ENCODE measurements around the gene FSTL5. TPM values are rescaled to one million over a fixed set of nuclear protein-coding genes. Genes with fewer than 3 reads are reported as not detected.
A peak's percentile ranks its signal among the peaks of the same experiment; 100 is the strongest.

FSTL5 gene
- total RNA-seq, 1 experiment from 2014 or later: not detected

DNA sequence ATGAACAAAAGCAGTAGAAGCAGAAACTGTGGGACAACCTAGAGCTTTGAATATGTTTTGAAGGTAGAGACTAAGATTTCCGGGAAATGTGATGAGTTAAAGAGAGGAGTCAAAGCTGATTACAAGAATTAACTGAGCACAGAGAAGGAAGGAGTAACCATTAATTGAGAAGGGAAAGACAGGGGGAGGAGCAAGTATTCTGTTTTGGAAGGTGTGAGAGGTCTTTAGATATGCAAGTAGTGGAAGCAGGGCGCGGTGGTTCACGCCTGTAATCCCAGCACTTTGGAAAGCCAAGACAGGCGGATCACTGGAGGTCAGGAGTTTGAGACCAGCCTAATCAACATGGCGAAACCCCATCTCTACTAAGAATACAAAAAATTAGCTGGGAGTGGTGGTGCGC lies 171.5 kb downstream of the FSTL5 start:
- H3K27me3 Mint-ChIP-seq (ENCODE audit: insufficient read depth, unreplicated experiment): no peaks in the 10 kb centered on the region
- ChIA-PET POLR2A (no interaction called here), CTCF (no interaction called here)
- DNase-seq (ENCODE audit: unreplicated experiment): no peak
- TF ChIP-seq, protein P1, sequence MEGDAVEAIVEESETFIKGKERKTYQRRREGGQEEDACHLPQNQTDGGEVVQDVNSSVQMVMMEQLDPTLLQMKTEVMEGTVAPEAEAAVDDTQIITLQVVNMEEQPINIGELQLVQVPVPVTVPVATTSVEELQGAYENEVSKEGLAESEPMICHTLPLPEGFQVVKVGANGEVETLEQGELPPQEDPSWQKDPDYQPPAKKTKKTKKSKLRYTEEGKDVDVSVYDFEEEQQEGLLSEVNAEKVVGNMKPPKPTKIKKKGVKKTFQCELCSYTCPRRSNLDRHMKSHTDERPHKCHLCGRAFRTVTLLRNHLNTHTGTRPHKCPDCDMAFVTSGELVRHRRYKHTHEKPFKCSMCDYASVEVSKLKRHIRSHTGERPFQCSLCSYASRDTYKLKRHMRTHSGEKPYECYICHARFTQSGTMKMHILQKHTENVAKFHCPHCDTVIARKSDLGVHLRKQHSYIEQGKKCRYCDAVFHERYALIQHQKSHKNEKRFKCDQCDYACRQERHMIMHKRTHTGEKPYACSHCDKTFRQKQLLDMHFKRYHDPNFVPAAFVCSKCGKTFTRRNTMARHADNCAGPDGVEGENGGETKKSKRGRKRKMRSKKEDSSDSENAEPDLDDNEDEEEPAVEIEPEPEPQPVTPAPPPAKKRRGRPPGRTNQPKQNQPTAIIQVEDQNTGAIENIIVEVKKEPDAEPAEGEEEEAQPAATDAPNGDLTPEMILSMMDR (IDR thresholded peaks at IDR 0.05; ENCODE audit: unreplicated experiment): no peak
- intact Hi-C loops (cut with micrococcal nuclease): no loop called here
- no peaks in the 10 kb centered on the region for H3K9me3 Mint-ChIP-seq (ENCODE audit: unreplicated experiment)
- no peaks in the 10 kb centered on the region for H3K36me3 Mint-ChIP-seq (ENCODE audit: insufficient read depth, unreplicated experiment)
- H3K4me1 Mint-ChIP-seq (ENCODE audit: insufficient read depth, unreplicated experiment): no peaks in the 10 kb centered on the region
- no TSS peak for BruUV-seq (replicated peaks)
- H3K27ac Mint-ChIP-seq (ENCODE audit: low read depth, unreplicated experiment): no peak overlapping the region
- no peak overlapping the region for H3K4me3 Mint-ChIP-seq (ENCODE audit: unreplicated experiment)

DNA sequence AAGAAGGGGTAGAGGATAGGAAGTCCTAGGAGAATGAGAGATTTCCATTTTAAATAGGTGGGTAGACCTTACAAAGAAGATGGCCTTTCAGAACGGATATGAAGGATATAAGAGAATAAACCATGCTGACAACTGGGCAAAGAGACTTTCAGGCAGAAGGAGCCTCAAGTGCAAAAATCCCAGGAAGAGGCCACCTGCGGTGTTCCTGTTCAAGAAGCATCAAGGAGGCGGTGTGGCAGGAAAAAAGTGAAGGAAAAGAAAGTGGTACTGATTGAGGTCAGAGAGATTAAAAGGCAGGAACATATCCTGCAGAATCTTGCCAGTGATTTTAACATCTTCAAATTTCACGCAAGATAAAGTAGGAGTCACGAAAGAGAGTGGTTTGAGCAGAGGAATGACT lies 172.0 kb downstream of the FSTL5 start:
- no peaks in the 10 kb centered on the region for H3K9me3 Mint-ChIP-seq (ENCODE audit: unreplicated experiment)
- DNase-seq (ENCODE audit: unreplicated experiment): no peak
- no peaks in the 10 kb centered on the region for H3K27me3 Mint-ChIP-seq (ENCODE audit: insufficient read depth, unreplicated experiment)
- H3K4me3 Mint-ChIP-seq (ENCODE audit: unreplicated experiment): no peak overlapping the region
- no peak overlapping the region for H3K27ac Mint-ChIP-seq (ENCODE audit: low read depth, unreplicated experiment)
- ChIA-PET CTCF (no interaction called here), POLR2A (no interaction called here)
- no peaks in the 10 kb centered on the region for H3K36me3 Mint-ChIP-seq (ENCODE audit: insufficient read depth, unreplicated experiment)
- H3K4me1 Mint-ChIP-seq (ENCODE audit: insufficient read depth, unreplicated experiment): no peaks in the 10 kb centered on the region
- intact Hi-C loops (cut with micrococcal nuclease): no loop called here
- TF ChIP-seq, protein P1 (IDR thresholded peaks at IDR 0.05; ENCODE audit: unreplicated experiment): no peak
- BruUV-seq (replicated peaks): no TSS peak

DNA sequence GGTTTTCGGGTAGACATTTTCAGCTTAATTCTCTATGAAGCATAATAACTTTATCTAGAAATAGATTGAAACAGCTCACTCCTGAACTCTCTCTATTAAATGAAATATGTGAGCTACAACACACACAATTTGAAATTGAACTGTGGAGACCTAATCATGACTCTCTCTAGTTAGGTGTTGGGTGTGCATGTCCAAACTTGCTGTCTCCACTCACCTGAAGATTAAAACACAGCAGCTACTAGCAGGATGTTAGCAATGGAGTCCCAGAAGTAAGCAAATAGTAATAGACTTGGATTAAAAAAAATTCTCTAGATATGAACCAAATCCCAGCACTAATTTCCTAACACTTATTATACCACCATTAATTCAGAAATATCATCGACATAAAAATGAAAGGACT lies 173.1 kb downstream of the FSTL5 start:
- Mint-ChIP-seq H3K4me3 (ENCODE audit: unreplicated experiment) (no peak overlapping the region), H3K9me3 (ENCODE audit: unreplicated experiment) (no peaks in the 10 kb centered on the region), H3K36me3 (ENCODE audit: insufficient read depth, unreplicated experiment) (no peaks in the 10 kb centered on the region), H3K27me3 (ENCODE audit: insufficient read depth, unreplicated experiment) (no peaks in the 10 kb centered on the region), H3K27ac (ENCODE audit: low read depth, unreplicated experiment) (no peak overlapping the region), H3K4me1 (ENCODE audit: insufficient read depth, unreplicated experiment) (no peaks in the 10 kb centered on the region)
- ChIA-PET POLR2A (interaction anchor here (0.6 to 0.7 kb wide), 2 partner anchors 89 to 104 kb away, joined by 3 read pairs; no protein-coding TSS in a partner anchor), CTCF (interaction anchor here (0.8 to 1.1 kb wide), 2 partner anchors 26 to 403 kb away, joined by 3 to 4 read pairs; no protein-coding TSS in a partner anchor)
- BruUV-seq (replicated peaks): no TSS peak
- intact Hi-C loops (cut with micrococcal nuclease): no loop called here
- DNase-seq (ENCODE audit: unreplicated experiment): peak; percentile 7
- TF ChIP-seq, protein P1 (IDR thresholded peaks at IDR 0.05; ENCODE audit: unreplicated experiment): no peak

DNA sequence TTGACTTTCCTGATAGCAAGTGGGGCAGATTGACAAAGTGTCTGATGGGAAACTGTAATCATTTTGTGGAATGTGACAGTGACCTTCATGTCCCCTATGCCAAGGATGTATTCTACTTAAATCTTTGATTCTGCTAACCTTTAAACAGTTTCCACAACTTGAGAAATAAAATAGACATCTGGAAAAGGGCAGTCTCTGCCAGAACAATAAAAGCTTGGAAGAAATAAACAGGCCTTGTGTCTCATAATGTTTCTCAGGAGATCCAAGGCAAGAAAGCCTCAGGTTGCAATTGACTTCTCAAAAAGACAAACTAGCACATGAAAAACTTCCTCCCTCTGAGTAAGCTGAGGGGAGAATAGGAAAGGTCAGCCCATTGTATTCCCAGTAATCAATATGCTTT lies 174.9 kb downstream of the FSTL5 start:
- no peaks in the 10 kb centered on the region for H3K9me3 Mint-ChIP-seq (ENCODE audit: unreplicated experiment)
- H3K36me3 Mint-ChIP-seq (ENCODE audit: insufficient read depth, unreplicated experiment): no peaks in the 10 kb centered on the region
- ChIA-PET POLR2A (interaction anchor here (0.7 kb wide), 1 partner anchor 743 kb away, joined by 3 read pairs; no protein-coding TSS in a partner anchor), CTCF (no interaction called here)
- TF ChIP-seq, protein P1 (IDR thresholded peaks at IDR 0.05; ENCODE audit: unreplicated experiment): no peak
- H3K4me1 Mint-ChIP-seq (ENCODE audit: insufficient read depth, unreplicated experiment): no peaks in the 10 kb centered on the region
- intact Hi-C loops (cut with micrococcal nuclease): no loop called here
- H3K27me3 Mint-ChIP-seq (ENCODE audit: insufficient read depth, unreplicated experiment): no peaks in the 10 kb centered on the region
- H3K27ac Mint-ChIP-seq (ENCODE audit: low read depth, unreplicated experiment): no peak overlapping the region
- no peak for DNase-seq (ENCODE audit: unreplicated experiment)
- no TSS peak for BruUV-seq (replicated peaks)
- no peak overlapping the region for H3K4me3 Mint-ChIP-seq (ENCODE audit: unreplicated experiment)
